HFFc6 (cell line): ENCODE data around the gene TSPAN9. TPM values are rescaled to one million over a fixed set of nuclear protein-coding genes. Genes with fewer than 3 reads are reported as not detected.

ENCODE experiments used
- DNase-seq: peaks from one replicate; pipeline ENCODE4 v3.0.0-alpha.2; 2018
- H3K27ac Mint-ChIP-seq: 2 replicates; pipeline ENCODE4 v1.8.0; 2020; ENCODE audit warnings: mild to moderate bottlenecking, mixed read lengths
- H3K27me3 Mint-ChIP-seq: 2 replicates; pipeline ENCODE4 v1.8.0; 2021; ENCODE audit warnings: mild to moderate bottlenecking, moderate library complexity, mixed read lengths; ENCODE audit not compliant: insufficient read depth
- H3K36me3 Mint-ChIP-seq: 2 replicates; pipeline ENCODE4 v1.8.0; 2021; ENCODE audit warnings: low read depth, mixed read lengths
- H3K4me1 Mint-ChIP-seq: 2 replicates; pipeline ENCODE4 v1.8.0; 2020; ENCODE audit warnings: low read depth, mixed read lengths
- H3K4me3 Mint-ChIP-seq: 2 replicates; pipeline ENCODE4 v1.8.0; 2020; ENCODE audit warnings: mild to moderate bottlenecking, moderate library complexity, mixed read lengths
- H3K9me3 Mint-ChIP-seq: 2 replicates; pipeline ENCODE4 v1.8.0; 2020; ENCODE audit warnings: mild to moderate bottlenecking, mixed read lengths
- total RNA-seq, 6 experiments: library from RNA; stranded (reverse); fragmentation: NEBNext Ultra II Directional; extraction: Animal tissue kit (Norgen Biotek cat#: 25700); gene quantifications; 2 replicates in 1 of 6; 3 replicates in 5 of 6; pipeline ENCODE4 v1.2.3, GENCODE V29; 2021
- TF ChIP-seq, protein P1 (sequence below): fragments of 200-600 bp; sonication (generic); IDR thresholded peaks from 2 replicates; pipeline ENCODE4 v1.5.0; 2021; ENCODE audit warnings: antibody characterized with exemption, mild to moderate bottlenecking

The TSPAN9 gene
- total RNA-seq, 6 experiments from 2014 or later, result 18.1 to 35.8 (median 22.7) TPM

DNA sequence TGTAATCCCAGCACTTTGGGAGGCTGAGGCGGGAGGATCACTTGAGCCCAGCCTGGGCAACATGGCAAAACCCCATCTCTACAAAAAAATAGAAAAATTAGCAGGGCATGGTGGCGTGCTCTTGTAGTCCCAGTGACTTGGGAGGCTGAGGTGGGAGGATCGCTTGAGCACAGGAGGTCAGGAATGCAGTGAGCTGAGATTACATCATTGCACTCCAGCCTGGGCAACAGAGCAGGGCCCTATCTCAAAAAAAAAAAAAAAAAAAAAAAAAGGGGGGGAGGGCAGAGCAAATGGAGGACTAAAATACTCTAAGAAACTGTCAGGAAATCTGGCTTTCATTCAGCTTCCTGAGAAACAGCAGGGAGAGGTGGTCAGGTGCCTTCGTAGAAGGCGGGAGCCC lies 31.7 kb upstream of the TSPAN9 start:
- Mint-ChIP-seq H3K27ac (no peak overlapping the region), H3K9me3 (no peaks in the 10 kb centered on the region), H3K4me3 (no peak overlapping the region), H3K27me3 (peaks cover 8% of the 10 kb centered on the region), H3K36me3 (peaks cover 7% of the 10 kb centered on the region; the same call in 1 of the 2 replicates), H3K4me1 (peaks cover 8% of the 10 kb centered on the region; the same call in 1 of the 2 replicates)
- TF ChIP-seq, protein P1, sequence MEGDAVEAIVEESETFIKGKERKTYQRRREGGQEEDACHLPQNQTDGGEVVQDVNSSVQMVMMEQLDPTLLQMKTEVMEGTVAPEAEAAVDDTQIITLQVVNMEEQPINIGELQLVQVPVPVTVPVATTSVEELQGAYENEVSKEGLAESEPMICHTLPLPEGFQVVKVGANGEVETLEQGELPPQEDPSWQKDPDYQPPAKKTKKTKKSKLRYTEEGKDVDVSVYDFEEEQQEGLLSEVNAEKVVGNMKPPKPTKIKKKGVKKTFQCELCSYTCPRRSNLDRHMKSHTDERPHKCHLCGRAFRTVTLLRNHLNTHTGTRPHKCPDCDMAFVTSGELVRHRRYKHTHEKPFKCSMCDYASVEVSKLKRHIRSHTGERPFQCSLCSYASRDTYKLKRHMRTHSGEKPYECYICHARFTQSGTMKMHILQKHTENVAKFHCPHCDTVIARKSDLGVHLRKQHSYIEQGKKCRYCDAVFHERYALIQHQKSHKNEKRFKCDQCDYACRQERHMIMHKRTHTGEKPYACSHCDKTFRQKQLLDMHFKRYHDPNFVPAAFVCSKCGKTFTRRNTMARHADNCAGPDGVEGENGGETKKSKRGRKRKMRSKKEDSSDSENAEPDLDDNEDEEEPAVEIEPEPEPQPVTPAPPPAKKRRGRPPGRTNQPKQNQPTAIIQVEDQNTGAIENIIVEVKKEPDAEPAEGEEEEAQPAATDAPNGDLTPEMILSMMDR, result no peak
- no peak for DNase-seq

DNA sequence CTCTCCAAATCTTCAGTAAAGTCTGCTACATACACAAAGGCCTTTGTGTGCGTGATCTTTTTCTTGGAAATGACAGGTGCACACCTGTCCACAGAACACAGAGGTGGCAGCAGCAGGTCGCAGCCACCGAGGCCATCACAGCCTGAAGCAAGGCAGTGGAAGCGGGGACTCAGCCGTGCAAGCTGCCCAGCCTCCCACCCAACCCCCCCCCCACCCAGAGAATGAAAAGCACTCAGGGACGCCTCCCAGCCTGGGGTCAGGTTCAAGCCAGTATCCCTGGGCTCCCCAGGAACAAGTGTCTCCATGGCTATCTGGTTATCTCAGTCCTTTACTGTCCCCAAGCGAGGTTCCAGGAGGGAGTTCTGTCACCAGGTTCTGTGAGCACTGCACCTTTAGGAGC lies 31.2 kb upstream of the TSPAN9 start:
- DNase-seq, result no peak
- peaks cover 7% of the 10 kb centered on the region; the same call in 1 of the 2 replicates for H3K36me3 Mint-ChIP-seq
- TF ChIP-seq, protein P1, result no peak
- no peaks in the 10 kb centered on the region for H3K9me3 Mint-ChIP-seq
- no peak overlapping the region for H3K27ac Mint-ChIP-seq
- peaks cover 8% of the 10 kb centered on the region for H3K27me3 Mint-ChIP-seq
- H3K4me1 Mint-ChIP-seq, result peaks cover 8% of the 10 kb centered on the region; the same call in 1 of the 2 replicates
- no peak overlapping the region for H3K4me3 Mint-ChIP-seq

DNA sequence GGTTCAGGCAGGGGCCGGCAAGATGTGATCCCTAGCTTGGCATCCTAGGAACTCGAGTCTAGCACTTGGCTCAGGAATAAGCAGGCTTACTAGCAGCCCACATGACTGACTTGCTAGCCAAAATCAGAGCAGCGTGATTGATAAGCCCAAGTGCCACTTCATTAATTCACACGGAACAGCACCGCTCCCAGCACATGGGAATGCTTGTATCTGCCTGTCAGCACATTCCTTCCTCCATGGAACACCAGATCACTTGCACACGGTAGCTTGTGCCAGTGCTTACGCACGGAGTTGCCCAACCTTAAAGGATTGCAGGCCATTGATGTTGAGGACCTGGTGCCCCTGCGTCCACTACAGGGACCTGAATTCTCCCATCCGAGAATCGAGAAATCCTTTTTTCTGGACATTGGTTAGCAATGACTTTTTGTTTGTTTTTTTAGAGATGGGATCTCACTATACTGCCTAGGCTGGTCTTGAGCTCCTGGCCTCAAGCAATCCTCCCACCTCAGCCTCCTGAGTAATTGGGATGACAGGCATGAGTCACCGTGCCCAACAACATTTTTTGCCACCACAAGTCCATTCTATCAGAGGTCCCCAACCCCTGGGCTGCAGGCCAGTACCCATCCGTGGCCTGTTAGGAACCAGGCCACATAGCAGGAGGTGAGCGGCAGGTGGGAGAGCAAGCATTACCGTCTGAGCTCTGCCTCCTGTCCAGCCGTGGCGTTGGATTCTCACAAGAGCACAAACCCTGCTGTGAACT lies 30.6 kb upstream of the TSPAN9 start:
- Mint-ChIP-seq H3K27me3 (peaks cover 6% of the 10 kb centered on the region), H3K4me3 (no peak overlapping the region), H3K27ac (no peak overlapping the region), H3K9me3 (no peaks in the 10 kb centered on the region), H3K36me3 (peaks cover 4% of the 10 kb centered on the region; the same call in 1 of the 2 replicates), H3K4me1 (peaks cover 8% of the 10 kb centered on the region; the same call in 1 of the 2 replicates)
- TF ChIP-seq, protein P1, result no peak
- DNase-seq, result no peak

DNA sequence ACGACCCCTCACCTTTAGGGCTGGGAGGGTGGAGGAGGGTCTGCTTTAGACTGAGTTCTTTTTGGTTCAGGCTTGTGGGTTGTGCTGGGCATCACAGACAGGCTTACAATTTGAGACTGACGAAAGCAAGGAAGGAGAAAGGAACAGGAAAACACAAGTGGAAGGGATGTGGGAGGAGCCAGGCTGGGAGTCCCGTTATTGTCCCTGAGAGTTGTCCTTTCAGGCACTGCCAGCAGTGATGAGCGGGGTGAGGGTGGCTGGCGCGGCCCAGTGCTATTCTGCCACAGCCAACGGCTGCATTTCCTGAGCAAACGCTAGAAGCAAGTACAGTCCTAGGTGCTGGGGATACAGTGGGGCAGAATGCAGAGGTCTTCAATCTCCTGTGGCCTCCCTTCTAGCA lies 29.2 kb upstream of the TSPAN9 start:
- no peak for DNase-seq
- Mint-ChIP-seq H3K4me3 (no peak overlapping the region), H3K27me3 (peaks cover 10% of the 10 kb centered on the region), H3K27ac (no peak overlapping the region), H3K36me3 (no peaks in the 10 kb centered on the region; the same call in 1 of the 2 replicates), H3K9me3 (no peaks in the 10 kb centered on the region), H3K4me1 (peaks cover 8% of the 10 kb centered on the region; the same call in 1 of the 2 replicates)
- TF ChIP-seq, protein P1, result no peak

DNA sequence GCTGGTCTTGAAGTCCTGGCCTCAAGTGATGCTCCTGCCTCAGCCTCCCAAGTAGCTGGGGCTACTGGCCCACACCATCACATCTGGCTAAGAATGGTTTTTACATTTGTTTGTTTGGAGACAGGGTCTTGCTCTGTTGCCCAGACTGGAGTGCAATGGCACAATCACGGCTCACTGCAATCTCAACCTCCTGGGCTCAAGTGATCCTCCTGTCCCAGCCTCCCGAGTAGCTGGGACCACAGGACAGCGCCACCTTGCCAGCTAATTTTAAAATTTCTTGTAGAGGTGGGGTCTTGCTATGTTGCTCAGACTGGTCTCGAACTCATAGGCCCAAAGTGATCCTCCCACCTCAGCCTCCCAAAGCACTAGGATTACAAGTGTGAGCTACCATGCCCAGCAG lies 28.6 kb upstream of the TSPAN9 start:
- peaks cover 8% of the 10 kb centered on the region; the same call in 1 of the 2 replicates for H3K4me1 Mint-ChIP-seq
- TF ChIP-seq, protein P1, result peak; percentile 19; the same call in 1 of the 2 replicates
- no peaks in the 10 kb centered on the region; the same call in 1 of the 2 replicates for H3K36me3 Mint-ChIP-seq
- H3K27me3 Mint-ChIP-seq, result peaks cover 8% of the 10 kb centered on the region
- no peak overlapping the region for H3K4me3 Mint-ChIP-seq
- H3K9me3 Mint-ChIP-seq, result no peaks in the 10 kb centered on the region
- no peak overlapping the region for H3K27ac Mint-ChIP-seq
- DNase-seq, result no peak
